IPS-18c (cell line): ENCODE data around the gene GALNT12.

ENCODE experiments used
- H3K4me3 ChIP-seq: 2 replicates; pipeline ENCODE4 v1.7.0; 2013; ENCODE audit warnings: low read depth, mild to moderate bottlenecking, low read length, moderate library complexity; ENCODE audit not compliant: insufficient read depth
- H3K9me3 ChIP-seq: one replicate; pipeline ENCODE4 v1.6.1; 2013; ENCODE audit warnings: mild to moderate bottlenecking, low read length, moderate library complexity; ENCODE audit not compliant: control insufficient read depth, insufficient read depth

The GALNT12 gene

GRCh38 chr9:98894761-98895160 lies 87.3 kb downstream of the GALNT12 start:
- no peak overlapping the region for H3K4me3 ChIP-seq
- H3K9me3 ChIP-seq: no peaks in the 10 kb centered on the region

GRCh38 chr9:98896632-98897031 lies 89.2 kb downstream of the GALNT12 start:
- H3K9me3 ChIP-seq: no peaks in the 10 kb centered on the region
- H3K4me3 ChIP-seq: no peak overlapping the region

- no peak overlapping the region for H3K4me3 ChIP-seq
- H3K9me3 ChIP-seq: no peaks in the 10 kb centered on the region
Measured at GRCh38 chr9:98897745-98898144, 90.3 kb downstream of the GALNT12 start.

- H3K4me3 ChIP-seq: no peak overlapping the region
- H3K9me3 ChIP-seq: no peaks in the 10 kb centered on the region
Measured at GRCh38 chr9:98899408-98900056, 92.1 kb downstream of the GALNT12 start.
